Jurkat, Clone E6-1 (cell line): ENCODE data around the gene METTL22.
A peak's percentile ranks its signal among the peaks of the same experiment; 100 is the strongest.

Source experiments
- DNase-seq: peaks from one replicate; pipeline ENCODE4 v3.0.0-alpha.2; 2011; ENCODE audit warnings: low read depth, low spot score
- H3K4me3 ChIP-seq: 2 replicates; pipeline ENCODE4 v1.5.1; 2011; ENCODE audit warnings: mild to moderate bottlenecking, low read length, control low read depth, moderate library complexity

Gene METTL22

DNA sequence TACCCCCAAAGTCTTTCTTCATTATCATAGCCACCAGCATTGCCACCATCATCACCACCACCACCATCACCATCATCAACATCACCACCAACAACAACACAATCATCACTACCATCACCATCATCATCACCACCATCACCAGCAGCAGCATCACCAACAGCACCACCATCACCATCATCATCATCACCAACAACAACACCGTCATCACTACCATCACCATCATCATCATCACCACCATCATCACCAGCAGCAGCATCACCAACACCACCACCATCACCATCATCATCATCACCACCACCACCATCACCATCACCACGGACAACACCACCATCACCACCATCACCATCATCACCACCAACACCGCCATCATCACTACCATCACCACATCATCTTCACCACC lies 30.7 kb upstream of the METTL22 start:
- no peak overlapping the region for H3K4me3 ChIP-seq
- no peak for DNase-seq

DNA sequence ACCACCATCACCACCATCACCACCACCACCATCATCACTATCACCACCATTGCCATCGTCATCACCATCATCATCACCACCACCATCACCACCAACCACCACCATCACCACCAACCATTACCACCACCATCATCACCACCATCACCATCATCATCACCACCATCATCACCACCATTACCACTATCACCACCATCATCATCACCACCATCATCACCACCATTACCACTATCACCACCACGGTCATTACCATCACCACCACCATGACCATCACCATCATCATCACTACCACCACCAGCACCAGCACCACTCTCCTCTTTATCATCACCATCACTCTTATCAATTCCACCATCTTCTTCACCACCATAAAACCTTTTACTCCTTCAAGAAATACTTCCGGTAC lies 30.0 kb upstream of the METTL22 start:
- no peak for DNase-seq
- no peak overlapping the region for H3K4me3 ChIP-seq

DNA sequence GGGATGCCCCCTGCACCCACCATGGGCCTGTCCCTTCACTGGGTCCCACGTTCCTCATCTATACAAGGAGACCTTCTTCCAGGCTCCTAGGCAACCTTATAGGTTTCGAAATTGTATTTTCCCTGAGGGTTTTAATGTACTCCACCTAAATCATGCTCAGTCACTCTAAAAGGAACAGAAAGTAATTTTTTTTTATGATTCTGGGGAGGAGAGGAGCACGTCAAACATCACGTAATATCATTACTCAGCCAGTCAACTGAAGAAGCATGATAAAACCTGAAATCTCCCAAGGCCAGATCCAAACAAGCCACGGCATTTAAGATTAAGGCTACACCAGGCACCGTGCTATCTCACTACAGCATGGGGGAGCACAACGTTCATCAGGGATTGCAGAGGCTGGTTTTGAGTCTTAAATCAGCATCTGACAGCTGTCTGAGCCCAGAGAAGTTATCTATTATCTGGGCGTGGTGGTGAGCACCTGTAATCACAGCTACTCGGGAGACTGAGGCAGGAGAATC lies 27.3 kb upstream of the METTL22 start:
- H3K4me3 ChIP-seq: no peak overlapping the region
- no peak for DNase-seq

DNA sequence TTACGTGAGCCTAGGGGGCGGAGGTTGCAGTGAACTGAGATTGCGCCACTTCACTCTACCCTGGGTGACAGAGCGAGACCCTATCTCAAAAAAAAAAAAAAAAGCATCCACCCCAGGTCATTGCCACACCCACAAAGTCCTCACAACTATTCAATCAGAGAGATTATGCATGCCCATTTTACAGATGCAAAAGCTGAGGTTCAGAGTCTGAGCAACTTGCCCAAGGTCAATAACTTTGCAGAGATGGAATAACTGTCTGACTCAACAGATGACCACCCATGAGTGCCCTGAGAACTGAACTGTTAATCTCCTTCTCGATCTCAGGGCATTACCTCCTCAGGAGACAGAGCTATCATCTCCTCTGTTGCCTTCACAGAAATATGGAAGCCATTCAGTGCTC lies 25.7 kb upstream of the METTL22 start:
- no peak for DNase-seq
- H3K4me3 ChIP-seq: no peak overlapping the region

DNA sequence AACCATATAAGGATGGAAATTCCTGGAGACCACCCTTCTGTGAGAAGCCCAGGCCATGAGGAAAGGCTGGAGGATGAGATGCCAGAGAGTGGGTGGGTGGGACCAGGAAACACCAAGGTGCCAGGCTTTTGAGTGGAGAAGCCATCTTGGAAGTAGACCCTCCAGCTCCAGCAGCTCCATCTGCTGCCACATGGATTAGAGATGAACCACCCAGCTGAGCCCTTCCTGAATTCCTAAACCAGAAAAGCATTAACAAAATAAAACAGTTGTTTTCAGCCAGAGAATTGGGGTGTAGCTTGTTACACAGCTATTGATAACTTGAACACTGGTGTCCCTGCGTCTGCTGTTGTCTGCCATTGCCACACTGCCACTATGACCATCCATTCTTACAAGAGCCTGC lies 24.9 kb upstream of the METTL22 start:
- no peak overlapping the region for H3K4me3 ChIP-seq
- DNase-seq: no peak

DNA sequence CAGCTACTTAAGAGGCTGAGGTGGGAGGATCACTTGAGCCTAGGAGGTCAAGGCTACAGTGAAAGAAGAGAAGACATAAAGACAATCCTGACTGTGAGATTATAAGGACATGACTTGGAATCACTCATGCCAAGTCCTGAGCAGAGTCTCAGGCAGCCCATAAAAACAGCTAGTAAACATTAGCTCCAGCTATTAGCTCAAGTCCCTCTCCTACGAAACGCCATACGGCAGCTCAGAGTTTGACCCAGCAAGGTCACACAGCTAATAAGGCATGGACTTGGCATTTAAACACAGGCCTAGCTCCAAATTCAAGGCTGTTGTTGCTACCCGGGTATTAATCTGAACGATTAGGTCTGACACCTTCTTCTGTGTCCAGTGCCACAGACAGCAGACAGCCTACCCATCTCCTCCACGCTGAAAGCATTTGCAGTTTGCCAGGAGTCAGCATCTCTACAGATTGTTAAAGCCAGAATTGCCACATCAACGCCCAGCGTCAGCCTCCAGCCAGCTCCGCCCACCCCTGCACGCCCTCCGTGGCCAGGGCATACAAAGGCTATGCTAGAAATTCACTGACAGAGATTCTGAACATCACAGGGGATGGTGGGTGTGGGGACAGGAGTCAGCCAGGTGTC lies 21.2 kb upstream of the METTL22 start:
- no peak overlapping the region for H3K4me3 ChIP-seq
- DNase-seq: no peak

DNA sequence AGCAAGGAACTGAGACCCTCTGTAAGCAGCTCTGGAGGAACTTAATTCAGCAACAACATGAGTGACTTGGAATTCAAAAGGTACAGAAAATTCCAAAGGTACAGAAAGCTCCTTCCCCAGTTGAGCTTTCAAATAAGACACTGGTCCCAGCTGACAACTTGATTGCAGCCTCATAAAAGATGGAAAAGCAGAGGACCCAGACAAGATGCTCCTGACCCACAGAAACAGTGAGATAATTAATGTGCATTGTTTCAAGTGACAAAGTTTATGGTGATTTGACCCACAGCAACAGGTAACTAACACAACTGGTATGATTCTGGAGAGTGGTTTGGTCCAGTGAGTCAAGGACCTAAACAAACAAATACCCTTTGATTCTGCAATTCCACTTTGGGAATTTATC lies 15.9 kb upstream of the METTL22 start:
- H3K4me3 ChIP-seq: no peak overlapping the region
- no peak for DNase-seq

DNA sequence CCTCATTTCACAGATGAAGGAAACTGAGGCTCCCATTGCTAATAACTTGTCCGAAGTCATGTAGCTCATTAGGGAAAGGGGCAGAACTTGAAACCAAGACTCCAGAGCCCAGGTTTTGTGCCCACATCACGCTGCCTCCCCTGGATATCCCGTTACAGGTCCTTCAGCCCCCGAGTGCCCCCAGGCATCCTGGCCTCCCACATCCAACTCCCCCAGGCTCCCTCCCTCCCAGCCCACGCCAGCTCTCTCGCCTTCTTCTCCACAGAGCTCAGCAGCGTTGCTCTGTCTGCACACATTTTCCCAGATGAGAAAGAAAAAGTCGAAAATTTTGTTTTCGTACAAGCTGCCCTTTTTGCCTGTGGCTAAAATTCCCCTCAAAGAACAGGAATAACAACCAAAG lies 14.3 kb upstream of the METTL22 start:
- H3K4me3 ChIP-seq: no peak overlapping the region
- DNase-seq: no peak

GRCh38 chr16:8611122-8611521 lies 10.4 kb upstream of the METTL22 start:
- no peak for DNase-seq
- H3K4me3 ChIP-seq: no peak overlapping the region

DNA sequence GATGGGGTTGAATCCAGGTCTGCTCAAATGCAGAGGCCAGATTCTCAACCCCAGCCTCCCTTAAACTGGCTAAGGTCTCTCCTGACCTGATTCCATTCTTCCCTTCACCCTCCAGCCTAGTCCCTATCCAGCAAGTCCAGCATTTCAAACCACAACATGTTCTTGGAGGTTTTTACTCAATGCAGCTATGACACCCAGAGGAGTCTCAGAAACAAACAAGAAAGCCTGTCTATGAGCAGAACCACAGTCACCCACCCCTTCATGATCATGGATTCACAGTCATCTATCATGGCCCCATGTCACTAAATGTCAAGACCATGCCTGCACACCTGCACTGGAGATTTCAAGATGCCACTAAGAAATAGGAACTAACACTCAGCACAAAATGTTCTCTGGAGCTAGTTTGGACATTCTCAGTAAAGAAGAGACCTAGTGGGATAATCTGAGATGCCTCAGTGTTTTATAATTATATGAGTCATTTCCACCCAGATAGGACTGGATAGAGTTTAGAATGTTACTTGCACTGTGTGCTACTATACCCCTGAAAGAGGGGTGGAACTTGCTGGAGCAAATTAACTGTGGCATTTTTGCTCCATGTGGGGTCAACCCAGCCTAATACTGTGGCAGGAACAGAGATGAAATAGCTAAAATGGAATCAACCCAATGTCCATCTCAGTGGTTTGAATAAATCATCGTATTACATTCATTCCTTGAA lies 9.5 kb upstream of the METTL22 start:
- no peak overlapping the region for H3K4me3 ChIP-seq
- no peak for DNase-seq

DNA sequence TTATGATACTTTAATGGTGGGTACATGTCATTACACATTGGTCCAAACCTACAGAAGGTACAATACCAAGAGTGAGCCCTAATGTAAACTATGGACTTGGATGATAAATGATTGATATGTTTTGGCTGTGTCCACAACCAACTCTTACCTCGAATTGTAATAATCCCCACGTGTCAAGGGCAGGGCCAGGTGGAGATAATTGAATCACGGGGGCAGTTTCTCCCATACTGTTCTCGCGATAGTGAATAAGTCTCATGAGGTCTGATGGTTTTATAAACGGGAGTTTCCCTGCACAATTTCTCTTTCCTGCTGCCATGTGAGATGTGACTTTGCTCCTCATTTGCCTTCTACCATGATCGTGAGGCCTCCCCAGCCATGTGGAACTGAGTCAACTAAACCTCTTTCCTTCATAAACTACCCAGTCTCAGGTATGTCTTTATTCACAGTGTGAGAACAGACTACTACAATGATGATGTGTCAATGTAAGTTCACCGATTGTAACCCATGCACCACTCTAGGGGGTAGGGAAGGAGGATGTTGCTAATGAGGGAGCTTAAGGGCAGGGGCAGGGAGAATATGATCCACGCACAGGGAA lies 7.0 kb upstream of the METTL22 start:
- H3K4me3 ChIP-seq: no peak overlapping the region
- DNase-seq: no peak

DNA sequence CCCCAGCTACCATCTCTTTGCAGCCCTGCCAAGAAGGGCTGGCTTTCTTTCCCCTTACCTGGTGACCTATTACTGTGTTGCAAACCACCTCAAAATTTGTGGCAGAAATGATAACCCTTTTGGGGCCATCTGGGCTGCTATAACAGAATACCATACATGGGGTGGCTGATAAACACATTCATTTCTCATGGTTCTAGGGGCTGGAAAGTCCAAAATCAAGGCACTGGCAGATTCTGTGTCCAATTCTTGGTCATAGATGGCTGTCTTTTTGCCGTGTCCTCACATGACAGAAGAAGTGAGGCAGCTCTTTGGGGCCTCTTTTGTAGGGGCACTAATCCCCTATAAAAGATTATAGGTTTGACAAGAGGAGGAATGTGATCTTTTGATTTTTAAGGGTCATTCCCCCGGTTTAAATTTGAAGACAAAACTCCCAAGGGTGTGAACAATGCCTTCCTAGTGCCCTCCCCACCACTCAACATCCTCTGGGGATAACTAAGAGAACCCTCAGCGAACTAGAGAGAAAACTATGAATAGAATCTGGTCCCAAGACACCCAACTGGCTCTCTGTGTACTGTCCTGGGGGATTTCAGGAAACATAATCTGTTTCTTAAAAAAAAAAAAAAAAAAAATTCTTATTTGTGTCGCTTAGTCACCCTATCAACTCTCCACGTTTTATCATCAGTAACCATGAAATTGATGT lies 1.7 kb upstream of the METTL22 start:
- no peak for DNase-seq
- H3K4me3 ChIP-seq: no peak overlapping the region

GRCh38 chr16:8620535-8620934 lies 963 bp upstream of the METTL22 start:
- H3K4me3 ChIP-seq: no peak overlapping the region
- DNase-seq: no peak

GRCh38 chr16:8621222-8621571 lies 301 bp upstream of the METTL22 start:
- no peak for DNase-seq
- peak overlapping the region; percentile 100 for H3K4me3 ChIP-seq

DNA sequence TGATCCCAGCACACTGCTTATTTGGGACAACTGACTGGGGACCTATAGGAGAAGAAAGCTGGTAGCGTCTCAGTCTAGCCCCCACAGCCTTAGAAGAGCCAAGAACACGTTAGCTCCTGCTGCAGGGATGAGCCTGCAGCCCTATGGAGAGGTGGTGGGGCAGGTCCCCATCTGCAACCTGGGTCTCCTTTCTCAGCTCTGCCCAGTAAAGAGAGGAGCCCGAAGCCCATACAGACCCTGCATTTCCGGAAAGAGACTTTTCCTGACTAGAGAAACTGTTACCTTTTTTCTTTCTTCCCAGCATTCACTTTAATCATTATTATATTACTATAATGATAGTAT lies 788 bp downstream of the METTL22 start:
- peak overlapping the region; percentile 100 for H3K4me3 ChIP-seq
- DNase-seq: no peak

DNA sequence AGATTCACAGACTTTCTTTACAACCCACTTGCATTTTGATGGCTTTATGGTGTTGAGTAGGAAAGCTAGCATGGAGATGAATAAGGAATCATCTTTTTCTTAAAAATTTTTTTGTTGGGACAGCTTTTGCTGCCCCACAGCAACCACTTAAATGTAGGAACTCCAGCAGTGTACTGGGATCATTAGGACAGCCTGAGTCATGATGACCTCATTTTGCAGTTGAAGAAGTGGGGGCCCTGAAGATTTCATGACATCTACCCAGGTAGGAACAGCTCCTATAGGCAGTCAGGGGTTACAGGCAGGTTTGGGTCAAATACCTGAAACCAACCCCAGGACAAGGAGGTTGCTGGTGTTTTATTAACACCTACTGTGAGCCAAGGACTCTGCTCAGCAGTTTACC lies 2.1 kb downstream of the METTL22 start:
- no peak overlapping the region for H3K4me3 ChIP-seq
- no peak for DNase-seq

- no peak overlapping the region for H3K4me3 ChIP-seq
- DNase-seq: no peak
Observed at GRCh38 chr16:8625491-8626087, 4.1 kb downstream of the METTL22 start.

DNA sequence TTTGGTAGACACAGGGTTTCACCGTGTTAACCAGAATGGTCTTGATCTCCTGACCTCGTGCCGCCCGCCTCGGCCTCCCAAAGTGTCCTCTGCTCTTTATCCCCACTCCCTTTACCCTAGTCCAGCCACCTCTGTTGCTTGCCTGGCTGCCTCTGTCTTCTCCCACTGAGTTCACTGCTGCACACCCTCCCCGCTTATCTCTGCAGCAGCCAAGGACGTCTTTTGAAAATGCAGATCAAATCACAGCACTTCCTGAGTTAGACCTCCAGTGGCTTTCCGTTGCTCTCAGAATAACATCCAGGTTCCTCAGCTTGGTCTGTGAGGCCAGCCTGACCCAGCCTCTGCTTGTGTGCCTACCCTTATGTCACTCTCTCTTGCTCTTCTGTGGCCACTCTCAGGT lies 5.4 kb downstream of the METTL22 start:
- DNase-seq: no peak
- no peak overlapping the region for H3K4me3 ChIP-seq

- H3K4me3 ChIP-seq: no peak overlapping the region
- DNase-seq: no peak
Observed at GRCh38 chr16:8627456-8627855, 6.0 kb downstream of the METTL22 start.
